ENCODE measurements around the gene ATP8B4.

- TF ChIP-seq CTCF (IDR thresholded peaks at IDR 0.05), result no peak
- no peak for TF ChIP-seq EP300 (IDR thresholded peaks at IDR 0.05)
- no peak for TF ChIP-seq POLR2A (IDR thresholded peaks at IDR 0.05)
These were observed 18.9 kb upstream of the ATP8B4 start for GRCh38 chr15:50137893-50138292.

Data from sigmoid colon (tissue), 4 donors.